CD4-positive, alpha-beta T cell treated with Interferon alpha-2 for 1 hour (primary cell): ENCODE data around the gene ERICH4.
"Not testable (repeated sequence)": the region's sequence is repeated elsewhere in the genome, so short reads cannot be mapped to it uniquely, and the experiment has no call there.

Experiments used
- DNase-seq, 2 donors: peaks; one replicate each; pipeline ENCODE4 v3.0.0-alpha.2; 2020 to 2022

The ERICH4 gene

DNA sequence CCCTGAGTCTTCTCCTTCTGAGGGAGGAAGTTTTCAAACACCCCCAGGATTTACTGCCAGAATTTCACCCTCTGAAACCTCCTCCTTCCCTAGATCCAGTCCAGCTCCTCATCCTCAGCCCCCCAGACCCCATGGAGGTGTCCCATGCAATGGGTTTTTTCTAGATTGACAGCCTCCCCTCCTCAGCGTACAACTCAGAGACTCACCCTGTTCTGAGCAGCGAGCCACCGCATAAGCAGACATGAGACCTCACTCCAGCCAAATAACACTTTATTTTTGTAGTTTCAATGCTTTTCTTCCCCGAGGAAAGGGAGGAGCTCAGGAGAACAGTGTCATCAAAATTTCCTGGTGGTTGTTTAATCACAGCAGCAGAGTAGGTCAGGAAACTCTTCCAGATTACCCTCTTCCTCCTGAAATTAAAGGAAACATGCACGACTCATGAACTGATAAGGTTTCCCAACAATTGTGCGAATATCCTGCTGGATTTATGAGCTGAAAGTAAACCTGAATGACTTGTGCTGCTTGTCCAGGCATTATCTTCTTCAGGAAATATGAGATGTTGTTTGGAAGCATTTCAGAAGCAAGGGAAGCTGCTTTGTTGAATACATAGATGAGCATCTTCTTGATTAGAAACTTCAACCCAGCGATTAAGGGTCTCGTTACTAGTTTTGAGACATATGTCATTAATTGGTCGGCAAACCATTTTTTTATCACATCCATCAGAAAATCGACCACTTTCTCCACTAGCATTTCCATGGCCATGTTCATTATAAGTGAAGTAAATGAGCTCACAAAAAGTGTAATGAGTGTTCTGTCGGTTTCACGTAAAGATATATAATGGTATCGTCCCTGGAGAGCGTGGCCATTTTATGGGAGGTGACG is 36.2 kb downstream of the ERICH4 start:
- DNase-seq: no peak

DNA sequence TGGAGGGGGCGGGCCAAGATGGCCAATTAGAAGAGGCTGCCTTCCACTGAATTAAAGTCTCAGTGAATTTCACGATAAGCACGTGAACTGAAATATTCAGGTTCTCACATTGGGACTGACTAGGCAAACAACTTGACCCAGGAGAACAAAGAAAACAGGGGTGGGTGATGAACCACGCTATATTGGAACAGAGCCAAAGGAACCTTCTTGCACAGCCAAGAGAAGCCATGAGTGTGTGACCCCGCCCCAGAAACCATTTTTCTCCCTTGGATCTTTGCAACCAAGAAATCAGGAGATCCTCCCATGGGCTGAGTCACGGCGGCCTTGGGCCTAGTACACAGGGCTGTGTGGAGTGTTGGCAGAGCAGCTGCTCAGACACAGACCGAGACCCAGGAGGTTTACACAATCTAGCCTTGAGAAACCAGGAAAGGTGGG is 36.8 kb downstream of the ERICH4 start:
- DNase-seq: no peak

GRCh38 chr19:41480336-41480735 is 37.4 kb downstream of the ERICH4 start:
- DNase-seq: no peak

DNA sequence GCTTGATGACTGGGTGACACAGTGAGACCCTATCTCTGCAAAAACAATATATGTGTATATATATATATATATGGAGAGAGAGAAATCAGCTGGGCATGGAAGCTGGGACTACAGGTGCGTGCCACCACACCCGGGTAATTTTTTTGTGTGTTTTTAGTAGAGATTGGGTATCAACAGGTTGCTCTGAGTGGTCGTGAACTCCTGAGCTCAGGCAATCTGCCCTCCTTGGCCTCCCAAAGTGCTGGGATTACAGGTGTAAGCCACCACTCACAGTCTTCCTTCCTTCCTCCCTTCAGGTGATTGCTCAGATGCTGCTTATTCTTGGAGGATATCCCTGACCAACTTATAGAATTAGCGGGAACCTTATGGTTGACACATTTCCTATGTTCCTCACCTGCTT is 41.9 kb downstream of the ERICH4 start:
- no peak for DNase-seq

- DNase-seq: not testable (repeated sequence)
These were observed 44.0 kb downstream of the ERICH4 start for GRCh38 chr19:41486953-41487352.

GRCh38 chr19:41492843-41493242 is 49.9 kb downstream of the ERICH4 start:
- DNase-seq: no peak
